ENCODE results near the gene GPX3.

The GPX3 gene

DNA sequence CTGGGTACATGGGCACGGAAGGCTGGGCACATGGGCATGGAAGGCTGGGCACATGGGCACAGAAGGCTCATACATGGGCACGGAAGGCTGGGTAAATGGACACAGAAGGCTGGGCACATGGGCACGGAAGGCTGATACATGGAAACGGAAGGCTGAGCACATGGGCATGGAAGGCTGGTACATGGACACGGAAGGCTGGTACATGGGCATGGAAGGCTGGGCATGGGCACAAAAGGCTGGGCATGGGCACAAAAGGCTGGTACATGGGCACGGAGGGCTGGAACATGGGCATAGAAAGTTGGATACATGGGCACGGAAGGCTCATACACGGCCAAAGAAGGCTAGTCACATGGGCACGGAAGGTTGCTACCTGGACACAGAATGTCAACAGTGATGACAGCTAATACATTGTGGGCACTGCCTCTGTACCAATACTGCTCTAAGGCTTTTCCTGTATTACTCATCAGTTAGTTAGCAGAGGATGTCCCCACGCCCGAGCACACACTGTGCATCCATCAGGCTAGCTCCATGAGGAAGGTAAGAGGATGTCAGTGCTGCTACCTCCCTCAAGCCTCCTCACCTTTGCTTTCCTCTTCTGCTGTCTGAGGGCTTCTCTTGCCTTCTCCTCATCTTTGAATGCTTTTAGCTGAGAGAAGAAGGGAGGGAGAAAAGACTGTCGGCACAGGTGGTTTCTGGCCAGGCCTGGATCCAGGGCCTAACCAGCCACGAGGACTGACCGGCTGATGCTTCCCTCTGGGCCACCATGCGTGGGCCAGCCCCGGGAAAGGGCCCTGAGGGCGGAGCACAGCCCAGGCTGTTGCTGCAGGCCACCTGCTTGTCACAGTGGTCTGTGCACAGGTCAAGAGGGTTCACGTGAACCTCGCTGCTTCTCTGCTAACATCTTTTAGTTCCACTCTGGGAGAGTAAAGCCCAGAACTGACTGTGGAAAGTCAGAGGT is 14.3 kb downstream of the GPX3 start:
- ATAC-seq = peak in 1 of 2 donors; percentile 39

DNA sequence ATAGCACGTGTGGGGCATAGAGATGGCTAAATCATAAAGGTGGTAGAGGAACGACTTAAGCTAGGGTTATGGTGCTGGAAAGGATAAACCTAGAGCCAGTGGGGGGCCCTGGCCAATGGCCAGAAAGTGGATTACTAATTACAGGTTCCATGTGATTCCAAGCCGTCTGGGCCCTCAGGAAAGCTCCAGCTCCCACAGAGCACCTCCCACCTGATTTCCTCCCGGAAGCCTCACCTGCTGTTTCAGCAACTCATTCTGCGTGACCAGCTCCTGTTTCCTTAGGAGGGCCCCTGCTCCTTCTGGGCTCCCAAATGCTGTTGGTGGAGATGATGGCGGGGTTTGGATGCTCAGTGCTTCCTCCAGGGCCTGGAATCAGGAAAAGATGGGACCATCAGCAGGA is 16.2 kb downstream of the GPX3 start:
- no peak for ATAC-seq

DNA sequence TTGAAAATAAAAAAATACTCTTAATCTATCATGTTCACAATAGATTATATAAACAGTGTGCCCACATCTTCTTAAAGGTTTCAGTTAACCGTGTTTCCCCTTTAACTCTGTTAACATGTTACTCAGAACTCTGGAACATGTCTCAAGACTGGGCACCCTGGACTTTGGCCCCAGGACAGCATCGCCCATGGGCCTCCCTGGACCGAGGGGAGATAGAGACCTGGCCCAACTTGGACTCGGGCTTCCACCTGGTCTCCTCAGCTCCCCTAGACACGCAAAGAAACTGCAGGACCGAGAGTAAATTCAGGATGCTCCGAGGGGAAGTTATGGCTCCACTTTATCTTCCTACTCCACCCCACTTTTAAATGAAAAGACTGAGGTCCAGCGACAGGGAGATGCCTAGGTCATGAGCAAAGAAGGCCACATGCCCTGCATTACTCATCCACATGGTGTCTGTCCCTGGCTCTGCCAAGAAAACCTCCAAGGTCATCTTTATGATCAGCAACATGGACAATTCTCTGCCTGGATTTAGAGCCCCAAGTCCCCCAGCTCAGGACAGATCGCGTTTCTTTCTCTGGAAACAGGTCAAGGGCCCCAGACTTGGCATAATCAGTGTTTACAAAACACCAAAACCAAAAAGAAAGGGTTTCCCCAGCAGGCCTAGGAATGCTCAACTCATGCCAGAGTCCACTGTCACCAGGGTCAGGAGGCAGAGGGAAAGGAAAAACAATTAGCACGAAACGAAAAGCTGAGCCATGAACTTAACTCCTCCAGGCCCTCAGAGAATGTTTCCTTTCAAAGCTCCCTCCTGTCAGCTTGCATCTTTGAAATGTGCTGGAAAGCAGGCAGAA is 17.4 kb downstream of the GPX3 start:
- no peak for ATAC-seq

DNA sequence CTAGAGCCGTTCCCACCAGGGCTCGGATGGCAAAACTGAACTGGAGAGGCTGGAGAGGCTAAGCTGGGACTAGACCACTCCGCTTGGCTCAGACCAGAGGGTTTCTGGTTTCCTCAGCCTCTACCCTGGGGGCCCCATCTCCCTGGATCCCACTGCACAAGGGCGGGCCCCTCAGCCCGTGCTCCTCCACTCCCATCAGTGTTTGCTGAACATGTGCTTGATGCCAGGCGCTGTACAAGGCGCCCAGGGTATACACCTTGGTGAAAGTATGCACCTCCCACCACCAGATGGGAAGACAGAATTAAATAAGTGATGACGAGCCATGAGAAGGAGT is 18.0 kb downstream of the GPX3 start:
- no peak for ATAC-seq

DNA sequence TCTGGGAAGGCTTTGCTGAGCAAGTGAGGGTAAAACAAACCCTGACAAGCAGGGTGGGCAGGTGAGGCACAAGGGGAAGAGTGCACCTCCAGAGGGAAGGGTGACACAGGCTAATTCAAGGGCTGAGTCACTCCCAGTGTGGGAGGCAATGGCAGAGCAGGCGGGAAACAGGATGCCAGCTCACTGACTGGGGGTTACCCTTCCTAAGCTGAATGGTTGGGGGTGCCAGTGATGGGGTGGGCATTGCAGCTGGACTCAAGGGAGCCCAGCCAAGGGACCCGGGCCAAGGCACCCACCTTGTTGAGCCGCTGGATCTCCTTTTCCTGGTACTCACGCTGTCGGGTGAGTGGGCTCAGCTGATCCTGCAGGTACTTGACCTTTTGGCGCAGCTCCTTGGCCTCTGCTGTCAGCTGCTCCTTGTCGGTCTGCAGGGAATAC is 18.4 kb downstream of the GPX3 start:
- ATAC-seq = peak; percentile 66 to 88

DNA sequence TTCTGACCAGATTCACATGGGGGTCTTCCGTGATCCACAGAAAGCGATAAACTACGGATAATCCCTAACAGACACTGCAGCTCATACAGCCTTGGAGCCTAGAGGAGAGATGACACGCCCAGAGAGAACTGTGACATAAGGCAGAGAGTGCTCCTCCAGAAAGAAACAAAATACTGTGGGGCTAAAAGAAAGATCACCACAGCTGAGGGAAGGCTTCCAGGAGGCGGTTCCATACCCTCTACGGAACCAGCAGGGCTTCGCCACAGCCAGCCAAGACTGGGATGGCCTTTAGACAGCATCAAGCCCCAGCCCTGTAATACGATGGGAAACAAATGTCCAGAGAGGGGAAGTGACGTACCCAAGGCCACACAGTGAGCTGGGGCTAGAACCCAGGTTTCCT is 19.3 kb downstream of the GPX3 start:
- ATAC-seq = no peak

DNA sequence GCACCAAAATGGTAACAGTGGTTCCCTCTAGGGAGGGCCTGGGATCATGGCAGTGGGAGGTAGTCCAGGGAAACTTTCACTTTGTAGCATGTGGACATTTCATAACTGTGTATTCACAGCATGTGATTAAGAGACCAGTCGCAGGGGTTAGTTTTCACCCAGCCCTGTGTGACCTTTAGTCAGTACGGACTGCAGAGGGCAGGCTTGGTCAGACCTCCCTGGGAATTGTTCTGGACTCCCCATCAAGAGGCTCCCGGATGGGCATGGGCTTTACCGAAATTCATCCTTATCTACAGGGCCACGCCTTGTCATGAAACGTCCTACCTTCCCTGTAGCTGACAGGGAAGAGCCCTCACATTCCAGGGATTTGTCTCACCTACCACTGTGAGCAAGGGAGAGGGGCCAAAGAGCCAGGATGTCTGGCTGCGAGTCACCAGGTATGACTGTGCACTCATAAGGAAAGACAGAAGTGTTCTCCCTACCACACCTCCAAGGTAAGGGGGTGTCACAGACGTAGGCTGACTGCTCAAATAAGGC is 19.9 kb downstream of the GPX3 start:
- ATAC-seq = no peak

DNA sequence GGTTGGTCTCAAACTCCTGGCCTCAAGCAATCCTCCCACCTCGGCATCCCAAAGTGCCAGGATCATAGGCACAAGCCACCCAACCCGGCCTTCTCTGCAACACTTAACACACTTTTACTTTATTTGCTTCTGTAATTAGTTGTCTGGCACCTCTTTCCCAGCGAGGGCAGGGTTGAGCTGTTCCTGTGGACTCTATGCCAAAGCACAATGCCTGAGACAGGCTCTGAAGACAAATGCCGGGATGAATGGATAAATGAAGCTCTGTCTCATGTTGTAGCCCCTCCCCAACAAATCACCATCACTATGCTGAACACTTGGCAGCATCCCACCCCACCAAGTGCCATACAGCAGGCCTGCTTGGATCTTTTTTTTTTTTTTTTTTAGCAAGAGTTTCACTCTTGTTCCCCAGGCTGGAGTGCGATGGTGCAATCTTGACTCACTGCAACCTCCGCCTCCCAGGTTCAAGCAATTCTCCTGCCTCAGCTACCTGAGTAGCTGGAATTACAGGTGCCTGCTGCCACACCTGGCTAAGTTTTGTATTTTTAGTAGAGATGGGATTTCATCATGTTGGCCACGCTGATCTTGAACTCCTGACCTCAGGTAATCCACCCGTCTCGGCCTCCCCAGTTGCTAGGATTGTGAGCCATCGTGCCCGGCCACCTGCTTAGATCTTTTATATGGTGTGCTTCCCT is 21.3 kb downstream of the GPX3 start:
- no peak for ATAC-seq

DNA sequence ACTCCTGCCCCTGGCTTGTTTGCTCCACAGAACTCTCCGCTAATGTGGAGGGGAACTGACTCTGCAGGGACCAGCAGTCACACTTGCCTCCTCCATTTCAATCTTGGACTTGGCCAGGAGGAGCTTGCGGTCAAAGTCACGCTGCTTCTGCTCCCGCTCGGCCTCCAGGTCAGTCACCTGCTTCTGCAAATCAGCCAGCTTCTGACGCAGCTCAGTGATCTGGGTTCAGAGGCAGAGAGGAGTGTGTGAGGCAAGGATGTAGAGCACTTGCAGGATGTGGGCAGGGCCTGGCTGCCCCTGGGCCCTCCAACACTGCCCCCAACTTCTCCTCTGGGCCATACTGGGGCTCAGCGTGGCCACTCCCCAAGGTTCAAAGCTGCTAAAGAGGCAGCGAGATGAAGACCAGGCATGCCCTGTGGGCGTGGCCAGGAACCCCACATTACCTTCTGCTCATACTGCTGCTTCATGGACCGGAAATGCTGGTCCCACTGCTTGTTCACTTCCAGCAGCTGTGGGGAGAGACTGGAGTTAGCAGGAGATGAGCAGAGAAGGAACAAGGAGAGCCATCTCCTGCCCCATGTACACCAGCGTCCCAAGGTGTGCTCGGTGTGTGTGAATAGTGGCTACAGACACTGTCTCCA is 22.2 kb downstream of the GPX3 start:
- no peak for ATAC-seq

DNA sequence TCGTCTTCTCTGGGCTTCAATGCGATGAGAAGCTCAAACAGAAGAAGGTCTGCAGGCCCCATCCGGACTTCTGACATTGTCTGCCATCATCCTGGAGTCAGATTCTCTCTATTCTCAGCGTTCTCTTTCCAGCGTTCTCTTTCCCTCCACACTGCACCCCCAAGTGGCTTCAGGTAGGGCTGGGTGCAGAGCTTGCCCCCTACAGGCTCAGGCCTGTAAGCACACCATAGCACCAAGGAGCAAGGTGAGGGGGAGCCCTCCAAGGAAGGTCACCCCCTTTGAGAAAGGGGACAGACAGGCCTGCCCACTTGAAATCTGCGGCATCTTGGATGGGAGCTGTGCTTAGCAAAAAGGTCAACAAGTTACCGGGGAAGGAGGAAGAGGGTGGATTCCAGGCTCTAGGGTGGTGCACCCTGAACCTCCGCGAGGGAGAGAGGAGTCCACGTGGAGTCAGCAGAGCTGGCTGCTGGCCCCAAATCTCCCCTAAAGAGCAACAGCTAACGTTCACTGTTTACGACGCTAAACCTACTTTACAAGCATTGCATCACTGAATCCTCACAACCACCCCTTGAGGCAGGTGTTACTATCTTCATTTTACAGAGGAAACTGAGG is 27.5 kb downstream of the GPX3 start:
- peak; percentile 54 to 56 for ATAC-seq

DNA sequence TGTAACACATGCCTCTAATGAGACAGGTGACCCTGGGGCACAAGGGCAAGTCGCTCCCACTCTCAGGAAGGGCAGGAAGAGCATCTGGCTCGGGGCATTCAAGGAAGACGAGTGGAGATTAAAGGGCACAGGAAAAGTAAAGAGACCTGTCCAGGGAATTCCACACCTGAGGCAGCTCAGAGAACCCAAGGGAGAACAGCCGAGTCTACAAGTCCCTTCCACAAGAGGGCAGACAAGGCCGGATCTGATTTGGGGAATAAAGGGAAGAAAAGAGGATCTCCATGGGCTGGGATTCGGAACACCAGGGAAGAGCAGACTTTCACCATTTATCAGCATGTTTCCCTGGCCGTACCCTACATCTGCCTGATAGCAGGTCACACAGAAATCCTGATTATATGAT is 28.1 kb downstream of the GPX3 start:
- ATAC-seq = no peak

DNA sequence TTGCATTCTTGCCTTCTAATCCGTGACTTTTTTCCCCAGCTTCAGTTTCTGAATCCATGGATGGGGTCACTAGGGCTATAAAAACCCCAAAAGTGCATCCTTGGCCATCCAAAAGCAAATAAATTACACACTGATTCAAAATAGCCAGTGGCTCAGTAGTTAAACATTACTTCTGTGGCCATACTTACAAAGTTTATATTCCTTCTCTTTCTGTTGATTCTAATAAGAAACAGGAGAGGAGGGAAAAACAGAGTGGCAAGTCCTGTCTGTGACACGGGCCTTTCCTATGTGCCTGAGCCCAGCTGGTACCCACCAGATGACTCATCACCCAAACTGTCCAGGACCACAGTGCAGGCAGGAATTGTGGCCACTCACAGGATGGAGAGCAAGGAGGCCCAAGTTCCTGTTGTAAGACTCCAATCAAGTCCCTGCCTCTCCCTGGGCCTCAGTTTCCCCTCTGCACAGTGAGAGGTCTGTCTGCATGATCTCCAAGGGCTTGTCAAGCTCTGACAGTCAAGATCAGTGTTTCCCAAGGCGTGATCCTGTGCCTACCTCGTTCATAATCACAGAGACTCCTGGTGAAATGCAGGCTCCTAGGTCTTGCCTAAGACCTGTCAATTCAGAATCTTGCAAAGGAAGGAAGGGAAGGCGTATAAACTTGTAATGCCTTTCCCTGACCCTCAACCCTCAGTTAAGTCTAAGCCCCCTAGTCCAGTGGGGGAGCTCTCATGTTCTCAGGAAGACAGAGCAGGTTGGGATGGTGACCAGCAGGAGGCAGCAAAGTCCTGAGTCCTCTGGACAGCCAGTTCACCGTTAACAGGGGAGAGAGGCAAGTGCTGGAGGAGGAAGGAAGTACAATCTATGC is 30.9 kb downstream of the GPX3 start:
- peak; percentile 74 to 79 for ATAC-seq

DNA sequence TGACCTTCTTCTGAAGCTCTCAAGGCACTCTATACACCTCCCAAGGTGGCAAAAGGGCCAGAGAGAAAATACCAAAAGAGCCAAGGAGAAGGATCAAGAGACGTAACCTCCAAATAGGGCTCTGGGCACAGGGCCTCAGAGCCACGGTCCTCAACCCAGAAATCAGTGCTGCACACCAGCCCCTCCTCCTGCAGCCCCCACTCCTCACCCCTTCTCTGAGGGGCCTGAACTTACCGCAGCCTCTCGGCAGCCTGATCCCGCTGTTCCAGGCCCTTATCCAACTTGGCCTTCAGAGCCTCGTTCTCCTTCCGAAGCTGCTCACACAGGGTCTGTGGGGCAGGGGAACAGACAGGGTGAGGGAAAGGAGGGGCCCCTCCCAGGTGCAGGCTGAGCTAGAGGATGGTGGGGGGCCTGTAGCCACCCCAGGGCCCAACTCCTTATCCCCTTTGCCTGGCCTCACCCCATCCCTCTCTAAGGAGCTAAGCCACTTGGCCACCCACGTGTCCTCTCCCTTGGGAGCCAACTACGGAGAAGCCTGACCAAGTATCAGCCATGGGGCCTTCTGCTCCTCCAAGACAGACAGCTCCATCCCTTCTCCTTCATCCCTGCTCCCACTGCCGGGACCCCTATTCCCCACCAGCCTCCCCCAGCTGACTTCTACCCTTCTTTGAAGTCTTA is 31.7 kb downstream of the GPX3 start:
- ATAC-seq = no peak

DNA sequence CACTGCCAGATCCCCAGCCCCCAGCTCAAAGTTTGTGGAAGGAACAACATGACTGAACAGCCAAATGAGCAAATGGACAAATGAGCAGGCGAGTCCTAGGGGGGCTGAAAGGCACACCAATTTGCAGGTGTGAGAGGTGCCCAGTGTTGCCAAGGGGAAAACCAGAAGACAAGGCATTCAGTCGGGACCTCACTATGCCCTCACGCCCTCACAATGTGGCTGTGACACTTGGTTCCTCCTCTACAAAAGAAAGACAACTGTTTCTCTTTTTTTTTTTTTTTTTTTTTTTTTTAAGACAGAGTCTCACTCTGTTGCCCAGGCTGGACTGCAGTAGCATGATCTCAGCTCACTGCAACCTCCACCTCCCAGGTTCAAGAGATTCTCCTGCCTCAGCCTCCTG is 32.4 kb downstream of the GPX3 start:
- ATAC-seq = no peak

DNA sequence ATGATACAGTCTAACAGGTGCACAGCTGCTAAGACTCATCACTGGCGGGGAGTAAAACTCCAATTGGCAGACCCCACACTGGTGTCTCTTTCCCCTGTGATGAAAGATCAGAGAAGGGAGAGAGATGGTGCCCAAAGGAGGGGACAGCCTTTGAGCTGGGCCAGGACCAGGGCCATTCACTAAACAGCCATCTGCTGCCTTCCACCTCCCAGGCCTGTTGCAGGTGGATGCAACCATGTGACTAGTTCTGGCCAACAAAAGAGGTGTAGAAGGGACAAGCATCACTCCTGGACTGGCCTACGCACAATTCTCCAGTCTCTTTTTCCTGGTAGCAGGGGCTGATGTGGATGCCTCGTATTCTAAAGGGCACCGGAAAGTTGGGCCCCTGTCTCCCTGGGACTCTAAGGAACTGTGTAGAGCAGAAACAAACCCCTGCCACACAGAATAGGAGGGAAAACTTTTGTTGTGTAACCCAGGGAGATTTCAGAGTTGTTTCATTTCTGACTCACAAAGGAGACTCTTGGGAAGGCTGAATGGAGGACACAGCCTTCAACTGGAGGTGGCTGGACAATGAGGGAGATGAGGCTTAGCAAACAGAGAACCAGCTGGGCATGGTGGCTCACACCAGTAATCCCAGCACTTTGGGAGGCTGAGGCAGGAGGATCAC is 33.5 kb downstream of the GPX3 start:
- no peak for ATAC-seq

DNA sequence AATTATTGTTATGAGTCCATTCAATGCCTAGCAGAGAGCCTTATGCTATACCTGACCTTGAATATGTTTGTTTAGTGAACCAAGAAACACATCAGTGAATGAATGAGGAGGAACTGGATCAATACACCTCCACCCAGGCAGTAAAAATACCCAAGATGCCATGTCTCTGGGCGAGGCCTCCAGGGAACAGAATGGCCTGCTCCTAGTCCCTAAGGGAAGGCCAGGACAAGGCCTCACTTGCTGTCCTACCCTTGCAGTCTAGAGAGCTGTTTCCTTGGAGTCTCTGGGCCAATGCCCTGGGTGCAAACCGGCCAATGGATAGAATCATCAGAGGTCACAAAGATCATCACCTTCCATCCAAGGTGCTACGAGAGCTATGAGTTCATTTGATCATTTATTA is 34.3 kb downstream of the GPX3 start:
- no peak for ATAC-seq

DNA sequence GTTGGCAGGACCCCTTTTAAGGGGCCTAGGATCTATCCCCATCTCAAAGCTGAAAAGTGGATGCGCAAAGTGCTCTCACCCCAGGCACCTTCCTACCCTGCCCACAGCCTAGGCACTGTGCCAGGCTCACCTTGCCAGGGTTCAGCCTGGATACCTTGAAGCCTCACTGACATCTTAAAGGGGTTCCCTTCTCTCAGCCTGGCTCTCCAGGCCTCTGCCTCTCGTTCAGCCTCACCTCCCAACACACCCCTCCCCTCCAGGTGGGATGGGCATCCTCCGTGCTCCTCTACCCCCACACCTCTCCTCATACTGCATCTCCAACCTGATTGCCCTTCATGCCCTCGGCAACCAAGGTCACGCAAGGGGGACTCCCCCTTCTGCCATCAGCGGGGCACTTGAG is 34.9 kb downstream of the GPX3 start:
- ATAC-seq = no peak

DNA sequence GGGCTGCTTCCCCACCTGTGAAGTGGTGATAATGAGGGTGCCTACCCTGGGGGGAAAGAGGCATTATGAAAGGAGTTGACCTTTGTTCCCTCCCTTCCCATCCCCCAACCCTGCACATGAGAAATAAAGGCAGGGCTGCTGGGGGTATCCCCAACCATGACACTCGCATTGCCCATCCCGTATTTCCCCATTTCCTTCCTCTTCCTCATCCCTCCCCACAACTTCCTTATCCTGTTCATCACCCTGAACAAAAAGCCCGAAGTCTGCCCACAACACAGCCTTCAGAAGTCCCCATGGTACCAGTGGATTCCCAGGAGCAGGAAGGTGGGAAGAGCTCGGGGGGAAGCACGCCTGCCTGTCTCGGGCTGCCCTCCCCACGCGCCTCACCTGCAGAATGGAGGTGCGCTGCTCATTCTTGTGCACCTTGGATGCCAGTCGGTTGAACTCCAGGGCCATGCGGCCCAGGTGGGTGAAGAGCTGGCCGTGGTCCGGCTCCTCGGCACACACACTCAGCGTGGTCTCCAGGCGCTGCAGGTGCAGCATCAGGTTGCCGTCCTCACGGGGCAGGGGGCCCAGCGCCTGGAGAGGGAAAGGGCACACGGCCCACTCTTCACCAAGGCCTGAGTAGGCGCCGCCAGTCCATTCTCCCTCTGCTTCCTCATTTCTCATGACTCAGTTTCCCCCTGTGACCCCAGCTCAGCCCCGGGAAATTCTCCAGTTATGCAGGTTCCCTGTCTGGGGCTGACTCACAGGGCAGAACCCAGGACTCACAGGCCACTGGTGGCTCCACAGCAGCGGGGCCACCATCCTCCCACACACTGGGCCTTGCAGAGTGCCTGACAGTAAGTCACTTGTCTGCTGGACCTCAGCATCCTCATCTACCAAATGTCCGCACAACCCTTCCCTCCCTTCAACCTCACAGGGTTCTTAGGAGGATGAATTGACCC is 36.3 kb downstream of the GPX3 start:
- ATAC-seq = no peak

DNA sequence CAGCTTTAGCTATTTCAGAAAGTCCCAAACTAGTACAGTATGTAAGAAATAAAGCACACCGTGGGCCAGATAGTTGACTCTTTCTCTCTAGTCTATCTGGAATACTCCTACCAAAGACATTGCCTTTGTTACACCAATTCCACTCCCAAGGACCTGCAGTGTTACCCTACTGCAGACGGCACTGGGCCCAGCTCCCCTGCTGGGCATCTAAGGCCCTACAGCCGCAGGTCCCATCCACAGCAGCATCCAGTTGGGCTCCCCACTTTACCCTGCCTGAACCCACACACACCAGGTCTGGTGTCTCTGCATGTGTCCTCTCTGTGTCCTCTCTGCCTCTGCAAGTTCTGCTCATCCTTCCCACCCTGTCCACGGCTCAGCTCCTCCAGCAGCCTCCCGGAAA is 37.9 kb downstream of the GPX3 start:
- no peak for ATAC-seq
